GM19328 (cell line): Measurements from ENCODE around the gene GDAP2.

ENCODE experiments used
- ATAC-seq: cut with Tn5 transposase; IDR thresholded peaks from one replicate; pipeline ENCODE4 v1.9.1; 2021; ENCODE audit warnings: mild to moderate bottlenecking, moderate library complexity; ENCODE audit not compliant: unreplicated experiment

GDAP2 gene

GRCh38 chr1:117814856-117815797 is 114.3 kb downstream of the GDAP2 start:
- ATAC-seq = no peak
